Mesendoderm (in vitro differentiated cells): Measurements from ENCODE around the gene AAMP.

Source experiments
- DNase-seq: peaks from one replicate; pipeline ENCODE4 v3.0.0; 2013
- H2AK5ac ChIP-seq: 2 replicates; pipeline ENCODE4 v1.6.1; 2013; ENCODE audit warnings: low read length, inconsistent platforms
- H2BK120ac ChIP-seq: 2 replicates; pipeline ENCODE4 v1.6.1; 2013; ENCODE audit warnings: low read depth, mild to moderate bottlenecking, low read length, moderate library complexity, mixed read lengths
- H2BK15ac ChIP-seq: replicated peaks from 2 replicates; pipeline ENCODE4 v1.6.1; 2013; ENCODE audit warnings: low read depth, mild to moderate bottlenecking, moderate library complexity
- H2BK5ac ChIP-seq: 2 replicates; pipeline ENCODE4 v1.6.1; 2013; ENCODE audit warnings: low read length, inconsistent platforms
- H3K18ac ChIP-seq: 2 replicates; pipeline ENCODE4 v1.6.1; 2013; ENCODE audit warnings: mild to moderate bottlenecking, low read length, mixed read lengths
- H3K23ac ChIP-seq: one replicate; pipeline ENCODE4 v1.6.1; 2013; ENCODE audit warnings: low read length
- H3K27ac ChIP-seq: 2 replicates; pipeline ENCODE4 v1.5.1; 2013; ENCODE audit warnings: low read depth, mild to moderate bottlenecking, inconsistent platforms, low read length, moderate library complexity
- H3K27me3 ChIP-seq: 2 replicates; pipeline ENCODE4 v1.6.1; 2013; ENCODE audit warnings: low read length, control low read depth, mild to moderate bottlenecking, inconsistent platforms; ENCODE audit not compliant: insufficient read depth, poor library complexity
- H3K36me3 ChIP-seq: 2 replicates; pipeline ENCODE4 v1.6.1; 2013; ENCODE audit warnings: low read length, inconsistent platforms; ENCODE audit not compliant: control insufficient read depth, insufficient read depth
- H3K4ac ChIP-seq: one replicate; pipeline ENCODE4 v1.6.1; 2013; ENCODE audit warnings: low read depth, mild to moderate bottlenecking, low read length, moderate library complexity
- H3K4me1 ChIP-seq: 2 replicates; pipeline ENCODE4 v1.6.1; 2013; ENCODE audit warnings: low read depth, low read length, inconsistent platforms; ENCODE audit not compliant: control insufficient read depth
- H3K4me2 ChIP-seq: 2 replicates; pipeline ENCODE4 v1.6.1; 2013; ENCODE audit warnings: low read length
- H3K4me3 ChIP-seq: 2 replicates; pipeline ENCODE4 v1.5.1; 2013; ENCODE audit warnings: mild to moderate bottlenecking, low read length
- H3K56ac ChIP-seq: one replicate; pipeline ENCODE4 v1.6.1; 2013; ENCODE audit warnings: low read length
- H3K79me1 ChIP-seq: 2 replicates; pipeline ENCODE4 v1.6.1; 2013; ENCODE audit warnings: low read length, inconsistent platforms
- H3K79me2 ChIP-seq: 2 replicates; pipeline ENCODE4 v1.6.1; 2013; ENCODE audit warnings: mild to moderate bottlenecking, low read length; ENCODE audit not compliant: control insufficient read depth, insufficient read depth
- H3K9ac ChIP-seq: 2 replicates; pipeline ENCODE4 v1.6.1; 2013; ENCODE audit warnings: low read length, inconsistent platforms
- H4K5ac ChIP-seq: one replicate; pipeline ENCODE4 v1.6.1; 2013; ENCODE audit warnings: low read length
- H4K8ac ChIP-seq: one replicate; pipeline ENCODE4 v1.6.1; 2013; ENCODE audit warnings: low read depth, mild to moderate bottlenecking, control low read depth, low read length, moderate library complexity
- WGBS: extraction: QIAGEN DNeasy Blood & Tissue Kit; methylation state at CpG from one replicate; pipeline ENCODE4 v1.1.7; 2013; ENCODE audit warnings: low lambda C conversion rate, missing lambda C conversion rate; ENCODE audit not compliant: insufficient coverage; ENCODE audit errors: extremely low coverage; 5-methylcytosine and 5-hydroxymethylcytosine counted together

AAMP gene

GRCh38 chr2:218256612-218257350 lies 13.2 kb downstream of the AAMP start:
- Histone ChIP-seq H3K4me1 (no peaks in the 10 kb centered on the region), H3K4ac (no peak overlapping the region), H3K27ac (no peak overlapping the region), H3K23ac (no peak overlapping the region), H2AK5ac (no peak overlapping the region), H2BK15ac (no peak overlapping the region), H3K18ac (no peak overlapping the region), H4K8ac (no peak overlapping the region), H3K56ac (no peak overlapping the region), H3K36me3 (peaks cover 16% of the 10 kb centered on the region), H4K5ac (no peak overlapping the region), H3K9ac (no peak overlapping the region), H2BK5ac (no peak overlapping the region), H3K4me2 (no peak overlapping the region), H3K4me3 (no peak overlapping the region), H3K79me2 (no peaks in the 10 kb centered on the region), H3K27me3 (no peaks in the 10 kb centered on the region), H3K79me1 (no peaks in the 10 kb centered on the region), H2BK120ac (no peak overlapping the region)
- DNase-seq, result no peak
- WGBS, result no CpG with 5 or more reads among the region's 13 CpGs

- no peak overlapping the region for H3K56ac ChIP-seq
- WGBS, result no CpG with 5 or more reads among the region's 6 CpGs
- H3K4me3 ChIP-seq, result no peak overlapping the region
- no peak overlapping the region for H2BK15ac ChIP-seq
- H2AK5ac ChIP-seq, result no peak overlapping the region
- H3K4me1 ChIP-seq, result no peaks in the 10 kb centered on the region
- no peak for DNase-seq
- no peak overlapping the region for H2BK120ac ChIP-seq
- no peaks in the 10 kb centered on the region for H3K79me2 ChIP-seq
- no peaks in the 10 kb centered on the region for H3K27me3 ChIP-seq
- no peaks in the 10 kb centered on the region for H3K79me1 ChIP-seq
- no peak overlapping the region for H3K4me2 ChIP-seq
- no peak overlapping the region for H3K23ac ChIP-seq
- no peak overlapping the region for H3K27ac ChIP-seq
- H3K18ac ChIP-seq, result no peak overlapping the region
- H3K36me3 ChIP-seq, result peaks cover 16% of the 10 kb centered on the region
- no peak overlapping the region for H2BK5ac ChIP-seq
- no peak overlapping the region for H3K9ac ChIP-seq
- no peak overlapping the region for H3K4ac ChIP-seq
- H4K8ac ChIP-seq, result no peak overlapping the region
- H4K5ac ChIP-seq, result no peak overlapping the region
These were observed 14.5 kb downstream of the AAMP start for GRCh38 chr2:218255446-218255845.

GRCh38 chr2:218253232-218253625 lies 16.7 kb downstream of the AAMP start:
- Histone ChIP-seq H3K79me1 (no peaks in the 10 kb centered on the region), H3K4ac (no peak overlapping the region), H4K5ac (no peak overlapping the region), H3K18ac (no peak overlapping the region), H2BK5ac (no peak overlapping the region), H3K4me3 (no peak overlapping the region), H3K27me3 (no peaks in the 10 kb centered on the region), H3K56ac (no peak overlapping the region), H3K27ac (no peak overlapping the region), H3K9ac (no peak overlapping the region), H2AK5ac (no peak overlapping the region), H3K4me2 (no peak overlapping the region), H4K8ac (no peak overlapping the region), H3K23ac (no peak overlapping the region), H3K79me2 (no peaks in the 10 kb centered on the region), H2BK120ac (no peak overlapping the region), H3K36me3 (peaks cover 29% of the 10 kb centered on the region), H2BK15ac (no peak overlapping the region), H3K4me1 (no peaks in the 10 kb centered on the region)
- no CpG with 5 or more reads among the region's 5 CpGs for WGBS
- DNase-seq, result no peak

DNA sequence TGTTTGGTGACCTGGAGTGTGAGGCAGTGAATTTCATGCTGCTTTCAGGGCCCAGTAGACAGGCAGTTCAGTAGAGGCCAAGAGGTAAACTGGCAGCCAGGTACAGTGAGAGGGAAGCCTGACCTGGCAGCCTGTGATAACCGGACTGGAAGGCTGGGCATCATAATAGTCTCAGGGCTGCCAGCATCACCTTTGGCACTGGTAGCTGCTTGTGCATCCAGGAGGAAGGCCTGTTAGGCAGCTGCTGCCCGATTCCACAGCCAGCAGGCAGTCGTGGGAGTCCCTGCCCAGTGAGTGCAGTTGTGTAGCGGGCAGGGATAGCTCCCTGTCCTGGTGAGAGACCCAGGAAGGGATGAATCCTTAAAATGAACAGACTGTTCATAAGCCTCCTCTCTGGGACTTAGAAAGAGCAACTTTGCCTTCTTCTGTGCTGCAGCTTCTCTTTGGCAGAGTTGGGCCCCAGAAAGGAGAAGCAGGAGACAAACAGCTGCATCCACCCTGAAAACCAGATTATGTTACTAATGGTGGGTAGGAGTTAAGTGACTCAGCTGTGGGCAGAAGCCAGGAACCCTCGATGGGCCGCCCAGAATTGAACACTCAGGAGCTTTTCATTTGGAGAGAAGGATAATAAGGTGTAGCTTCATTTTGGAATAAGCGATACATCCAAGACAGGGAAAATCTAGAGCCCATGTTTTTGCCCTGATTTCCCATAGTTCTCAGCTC lies 17.3 kb downstream of the AAMP start:
- no peak overlapping the region for H3K23ac ChIP-seq
- H3K27me3 ChIP-seq, result no peaks in the 10 kb centered on the region
- no peak overlapping the region for H3K4ac ChIP-seq
- no peak for DNase-seq
- H2BK15ac ChIP-seq, result no peak overlapping the region
- no peak overlapping the region for H3K27ac ChIP-seq
- H4K8ac ChIP-seq, result no peak overlapping the region
- H3K18ac ChIP-seq, result no peak overlapping the region
- no peaks in the 10 kb centered on the region for H3K4me1 ChIP-seq
- no CpG with 5 or more reads among the region's 7 CpGs for WGBS
- H3K9ac ChIP-seq, result no peak overlapping the region
- H3K56ac ChIP-seq, result no peak overlapping the region
- no peak overlapping the region for H2BK120ac ChIP-seq
- H2AK5ac ChIP-seq, result no peak overlapping the region
- no peaks in the 10 kb centered on the region for H3K79me1 ChIP-seq
- no peak overlapping the region for H3K4me3 ChIP-seq
- peaks cover 31% of the 10 kb centered on the region for H3K36me3 ChIP-seq
- H3K4me2 ChIP-seq, result no peak overlapping the region
- H4K5ac ChIP-seq, result no peak overlapping the region
- no peaks in the 10 kb centered on the region for H3K79me2 ChIP-seq
- no peak overlapping the region for H2BK5ac ChIP-seq

DNA sequence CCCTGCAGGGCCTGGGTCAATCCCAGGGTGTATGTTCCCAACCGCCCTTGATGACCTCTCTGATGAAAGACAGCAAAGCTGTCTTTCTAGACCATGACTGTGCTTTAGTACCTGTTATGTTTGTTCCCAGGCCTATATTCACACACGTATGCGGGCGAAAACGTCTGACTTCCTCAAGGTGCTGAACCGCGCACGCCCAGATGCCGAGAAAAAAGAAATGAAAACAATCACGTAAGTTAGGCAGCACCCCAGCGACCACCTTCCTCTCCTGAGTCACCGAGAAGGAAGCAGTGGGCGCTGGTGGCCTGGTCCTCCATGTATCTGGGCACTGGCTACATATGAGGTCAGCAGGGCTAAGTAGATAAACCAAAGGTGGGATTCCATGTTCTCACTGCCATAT lies 20.2 kb downstream of the AAMP start:
- no peak overlapping the region for H3K9ac ChIP-seq
- H3K27me3 ChIP-seq, result no peaks in the 10 kb centered on the region
- H3K36me3 ChIP-seq, result peaks cover 38% of the 10 kb centered on the region
- H3K4me1 ChIP-seq, result no peaks in the 10 kb centered on the region
- no peak overlapping the region for H3K4me3 ChIP-seq
- H2BK120ac ChIP-seq, result no peak overlapping the region
- H3K79me2 ChIP-seq, result no peaks in the 10 kb centered on the region
- H3K4ac ChIP-seq, result no peak overlapping the region
- no peak overlapping the region for H2BK5ac ChIP-seq
- H3K23ac ChIP-seq, result no peak overlapping the region
- no peak overlapping the region for H2BK15ac ChIP-seq
- no peak overlapping the region for H2AK5ac ChIP-seq
- DNase-seq, result no peak
- H3K56ac ChIP-seq, result no peak overlapping the region
- H3K4me2 ChIP-seq, result no peak overlapping the region
- H3K79me1 ChIP-seq, result no peaks in the 10 kb centered on the region
- H3K18ac ChIP-seq, result no peak overlapping the region
- WGBS, result no CpG with 5 or more reads among the region's 13 CpGs
- no peak overlapping the region for H4K5ac ChIP-seq
- no peak overlapping the region for H4K8ac ChIP-seq
- no peak overlapping the region for H3K27ac ChIP-seq
